GM12891 (cell line): ENCODE measurements around the gene KLF16.
A peak's percentile ranks its signal among the peaks of the same experiment; 100 is the strongest.

Experiments
- DNase-seq: peaks from one replicate; pipeline ENCODE4 v3.0.0; 2011; ENCODE audit warnings: low spot score; ENCODE audit not compliant: insufficient read length
- FAIRE-seq: peaks from 2 replicates; lab custom pipeline; 2011; peaks lifted over from hg19 to GRCh38; lab: Jason Lieb, UNC
- PAX5 ChIP-seq: IDR thresholded peaks from 2 replicates; pipeline ENCODE4 v1.6.1; 2011; ENCODE audit warnings: low read length, moderate library complexity, mild to moderate bottlenecking; ENCODE audit not compliant: insufficient read depth, severe bottlenecking
- POLR2A ChIP-seq: IDR thresholded peaks from 2 replicates; pipeline ENCODE4 v1.6.1; 2011; ENCODE audit warnings: low read depth, low read length, control low read depth
- POLR2AphosphoS5 ChIP-seq: IDR thresholded peaks from 2 replicates; pipeline ENCODE4 v1.6.1; 2011; ENCODE audit warnings: low read depth, low read length, control low read depth
- POU2F2 ChIP-seq: IDR thresholded peaks from 2 replicates; pipeline ENCODE4 v1.6.1; 2011; ENCODE audit warnings: low read depth, mild to moderate bottlenecking, control low read depth, low read length, moderate library complexity
- SPI1 ChIP-seq: IDR thresholded peaks from 2 replicates; pipeline ENCODE4 v1.6.1; 2011; ENCODE audit warnings: low read depth, low read length, control low read depth
- TAF1 ChIP-seq: IDR thresholded peaks from 2 replicates; pipeline ENCODE4 v1.6.1; 2011; ENCODE audit warnings: low read depth, low read length, control low read depth

KLF16 gene

GRCh38 chr19:1860042-1860775 lies 3.2 kb downstream of the KLF16 start:
- TF ChIP-seq POLR2A (no peak), POLR2AphosphoS5 (no peak), PAX5 (no peak), SPI1 (no peak), POU2F2 (no peak), TAF1 (no peak)
- FAIRE-seq = no peak
- DNase-seq = no peak

GRCh38 chr19:1859331-1859781 lies 4.0 kb downstream of the KLF16 start:
- FAIRE-seq (no peak), DNase-seq (no peak)
- TF ChIP-seq POLR2AphosphoS5 (no peak), POLR2A (no peak), SPI1 (no peak), PAX5 (no peak), TAF1 (no peak), POU2F2 (no peak)

- no peak for TF ChIP-seq POU2F2
- no peak for TF ChIP-seq POLR2AphosphoS5
- TF ChIP-seq PAX5 = no peak
- no peak for TF ChIP-seq POLR2A
- no peak for TF ChIP-seq TAF1
- no peak for TF ChIP-seq SPI1
- no peak for DNase-seq
- no peak for FAIRE-seq
Measured at GRCh38 chr19:1858412-1859081, 4.8 kb downstream of the KLF16 start.

- no peak for TF ChIP-seq POLR2AphosphoS5
- TF ChIP-seq PAX5 = no peak
- no peak for TF ChIP-seq POU2F2
- no peak for TF ChIP-seq POLR2A
- no peak for TF ChIP-seq TAF1
- TF ChIP-seq SPI1 = no peak
- DNase-seq (no peak), FAIRE-seq (no peak)
Measured at GRCh38 chr19:1857648-1858326, 5.6 kb downstream of the KLF16 start.

GRCh38 chr19:1856698-1857603 lies 6.4 kb downstream of the KLF16 start:
- TF ChIP-seq TAF1 (0 out of 2 replicates have a peak, but pooled peaks have one; percentile 20), SPI1 (peak; percentile 92), POLR2A (no peak)
- peak; percentile 87 for FAIRE-seq
- DNase-seq = peak; percentile 80

- TF ChIP-seq POLR2AphosphoS5 (no peak), SPI1 (no peak), POU2F2 (no peak), TAF1 (no peak)
- FAIRE-seq = no peak
- no peak for DNase-seq
Measured at GRCh38 chr19:1856345-1856697, 7.1 kb downstream of the KLF16 start.

GRCh38 chr19:1855828-1856255 lies 7.5 kb downstream of the KLF16 start:
- no peak for TF ChIP-seq POLR2AphosphoS5
- TF ChIP-seq POU2F2 = no peak
- no peak for TF ChIP-seq POLR2A
- TF ChIP-seq TAF1 = no peak
- DNase-seq (no peak), FAIRE-seq (no peak)

GRCh38 chr19:1855040-1855827 lies 8.1 kb downstream of the KLF16 start:
- no peak for TF ChIP-seq POLR2A
- TF ChIP-seq POLR2AphosphoS5 = no peak
- peak; percentile 54 for TF ChIP-seq SPI1
- FAIRE-seq (peak; percentile 95), DNase-seq (peak; percentile 78)
